ENCODE results near the gene SUPT3H.

Gene SUPT3H

GRCh38 chr6:44837255-44837654 lies 540.5 kb downstream of the SUPT3H start:
- DNase-seq (ENCODE audit: low spot score), result no peak

GRCh38 chr6:44833248-44833647 lies 544.5 kb downstream of the SUPT3H start:
- DNase-seq (ENCODE audit: low spot score), result no peak

- DNase-seq (ENCODE audit: low spot score), result peak; percentile 28
Observed at GRCh38 chr6:44831002-44831610, 546.6 kb downstream of the SUPT3H start.

GRCh38 chr6:44829836-44830235 lies 547.9 kb downstream of the SUPT3H start:
- DNase-seq (ENCODE audit: low spot score), result peak; percentile 11

- no peak for DNase-seq (ENCODE audit: low spot score)
Observed at GRCh38 chr6:44828780-44829179, 549.0 kb downstream of the SUPT3H start.

- no peak for DNase-seq (ENCODE audit: low spot score)
Observed at GRCh38 chr6:44826025-44826676, 551.6 kb downstream of the SUPT3H start.

- DNase-seq (ENCODE audit: low spot score), result no peak
Observed at GRCh38 chr6:44825273-44825672, 552.5 kb downstream of the SUPT3H start.

GRCh38 chr6:44824567-44824966 lies 553.2 kb downstream of the SUPT3H start:
- no peak for DNase-seq (ENCODE audit: low spot score)

GRCh38 chr6:44820759-44821158 lies 557.0 kb downstream of the SUPT3H start:
- no peak for DNase-seq (ENCODE audit: low spot score)

GRCh38 chr6:44820321-44820720 lies 557.4 kb downstream of the SUPT3H start:
- DNase-seq (ENCODE audit: low spot score), result no peak

GRCh38 chr6:44811456-44811855 lies 566.3 kb downstream of the SUPT3H start:
- no peak for DNase-seq (ENCODE audit: low spot score)

GRCh38 chr6:44809258-44809657 lies 568.5 kb downstream of the SUPT3H start:
- no peak for DNase-seq (ENCODE audit: low spot score)

GRCh38 chr6:44808148-44808547 lies 569.6 kb downstream of the SUPT3H start:
- DNase-seq (ENCODE audit: low spot score), result no peak

- DNase-seq (ENCODE audit: low spot score), result no peak
Observed at GRCh38 chr6:44806656-44807055, 571.1 kb downstream of the SUPT3H start.

GRCh38 chr6:44805238-44805846 lies 572.4 kb downstream of the SUPT3H start:
- peak; percentile 51 for DNase-seq (ENCODE audit: low spot score)

GRCh38 chr6:44804546-44805159 lies 573.1 kb downstream of the SUPT3H start:
- DNase-seq (ENCODE audit: low spot score), result no peak

- no peak for DNase-seq (ENCODE audit: low spot score)
Observed at GRCh38 chr6:44804016-44804415, 573.7 kb downstream of the SUPT3H start.

- DNase-seq (ENCODE audit: low spot score), result no peak
Observed at GRCh38 chr6:44800784-44801592, 576.7 kb downstream of the SUPT3H start.

- DNase-seq (ENCODE audit: low spot score), result peak; percentile 40
Observed at GRCh38 chr6:44800171-44800783, 577.5 kb downstream of the SUPT3H start.

GRCh38 chr6:44797746-44798145 lies 580.0 kb downstream of the SUPT3H start:
- DNase-seq (ENCODE audit: low spot score), result no peak

- DNase-seq (ENCODE audit: low spot score), result no peak
Observed at GRCh38 chr6:44795326-44795725, 582.4 kb downstream of the SUPT3H start.

- DNase-seq (ENCODE audit: low spot score), result no peak
Observed at GRCh38 chr6:44789806-44790205, 587.9 kb downstream of the SUPT3H start.

All from AG08395 (cell line).